Lung microvascular endothelial cell (primary cell): ENCODE data around the gene ENTPD8. TPM values are rescaled to one million over a fixed set of nuclear protein-coding genes. Genes with fewer than 3 reads are reported as not detected.
"Not testable (repeated sequence)": the region's sequence is repeated elsewhere in the genome, so short reads cannot be mapped to it uniquely, and the experiment has no call there.

Source experiments
- DNase-seq, 2 donors: peaks; one replicate each; pipeline versions ENCODE4 v3.0.0 to v3.0.0-alpha.2; 2010; ENCODE audit warnings: low read depth in 2 of 2
- total RNA-seq: library from RNA; depleted of rRNA; stranded (reverse); fragments of >200 nt; gene quantifications from 2 replicates; pipeline ENCODE4 v1.2.1, GENCODE V29; 2014

ENTPD8 gene
- total RNA-seq, 1 donor from 2014 or later, result 0.20 TPM

DNA sequence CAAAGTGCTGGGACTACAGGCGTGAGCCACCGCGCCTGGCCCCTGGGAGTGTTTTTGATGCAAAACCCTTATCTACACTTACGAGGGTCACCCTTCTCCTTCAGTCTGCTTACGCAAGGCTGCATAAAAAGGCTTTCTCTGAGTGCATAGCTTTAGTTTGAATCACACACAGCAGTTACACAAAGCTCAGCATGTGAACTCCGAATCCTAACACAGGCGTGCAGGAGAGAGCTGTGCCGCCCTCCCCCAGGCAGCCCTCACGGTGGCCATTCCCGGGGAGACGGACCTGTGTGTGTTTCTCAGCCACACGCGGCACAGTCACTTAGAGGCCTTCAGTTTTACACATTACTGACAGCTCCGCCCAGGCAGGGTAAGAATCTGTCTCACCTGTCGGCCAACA lies 44.9 kb downstream of the ENTPD8 start:
- no peak for DNase-seq

DNA sequence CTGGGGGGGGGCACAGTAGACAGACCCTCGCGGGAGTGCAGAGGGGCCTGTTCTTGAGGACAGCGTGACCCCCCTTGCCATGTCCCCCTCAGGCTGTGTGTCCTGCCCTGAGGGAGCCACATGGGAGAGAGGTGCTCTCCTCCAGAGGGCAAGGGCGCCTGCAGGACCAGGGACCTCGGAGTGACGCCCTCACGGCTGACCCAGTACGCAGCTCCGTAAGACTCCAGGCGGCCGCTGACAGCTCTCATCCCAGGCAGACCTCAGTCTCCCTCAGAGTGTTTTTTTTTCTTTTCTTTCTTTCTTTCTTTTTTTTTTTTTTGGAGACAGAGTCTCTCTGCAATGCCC lies 45.5 kb downstream of the ENTPD8 start:
- DNase-seq, result no peak

DNA sequence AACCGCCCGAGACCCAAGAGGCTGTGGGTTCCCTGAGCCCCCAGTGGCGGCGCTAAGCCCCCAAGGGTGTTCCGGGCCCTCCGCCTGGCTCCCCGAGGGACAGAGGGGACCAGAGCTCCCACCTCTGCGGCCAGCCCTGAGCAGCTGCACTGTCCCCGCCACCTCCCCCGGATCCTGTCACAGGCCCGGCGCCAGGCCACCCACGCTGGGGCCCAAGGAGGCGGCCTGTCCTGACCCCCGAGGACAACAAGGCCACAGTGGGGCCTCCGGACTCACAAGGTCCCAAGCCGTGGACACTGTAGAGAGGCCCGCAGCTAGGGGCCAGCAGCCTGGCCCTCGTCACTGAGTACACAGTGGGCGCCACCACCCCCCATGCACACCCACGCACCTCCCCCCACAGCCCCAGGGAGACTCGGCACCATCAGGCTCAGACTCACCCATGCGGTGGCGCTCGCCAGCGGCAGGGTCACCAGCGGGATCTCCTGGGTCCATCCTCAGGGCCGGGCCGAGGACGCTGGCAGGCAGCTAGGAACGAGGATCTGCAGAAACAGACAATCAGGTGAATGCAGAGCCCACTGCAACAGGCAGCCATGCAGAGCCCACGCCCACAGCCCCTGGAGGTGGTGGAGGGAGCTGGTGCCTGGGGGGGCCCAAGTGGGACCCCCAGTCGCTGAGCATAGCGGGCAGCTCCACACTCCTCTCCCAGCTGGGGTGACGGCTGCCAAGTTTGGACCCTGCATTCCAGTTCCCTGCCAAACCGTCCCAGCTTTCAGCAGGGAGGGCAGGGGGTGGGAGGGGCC lies 46.1 kb downstream of the ENTPD8 start:
- DNase-seq, result no peak

DNA sequence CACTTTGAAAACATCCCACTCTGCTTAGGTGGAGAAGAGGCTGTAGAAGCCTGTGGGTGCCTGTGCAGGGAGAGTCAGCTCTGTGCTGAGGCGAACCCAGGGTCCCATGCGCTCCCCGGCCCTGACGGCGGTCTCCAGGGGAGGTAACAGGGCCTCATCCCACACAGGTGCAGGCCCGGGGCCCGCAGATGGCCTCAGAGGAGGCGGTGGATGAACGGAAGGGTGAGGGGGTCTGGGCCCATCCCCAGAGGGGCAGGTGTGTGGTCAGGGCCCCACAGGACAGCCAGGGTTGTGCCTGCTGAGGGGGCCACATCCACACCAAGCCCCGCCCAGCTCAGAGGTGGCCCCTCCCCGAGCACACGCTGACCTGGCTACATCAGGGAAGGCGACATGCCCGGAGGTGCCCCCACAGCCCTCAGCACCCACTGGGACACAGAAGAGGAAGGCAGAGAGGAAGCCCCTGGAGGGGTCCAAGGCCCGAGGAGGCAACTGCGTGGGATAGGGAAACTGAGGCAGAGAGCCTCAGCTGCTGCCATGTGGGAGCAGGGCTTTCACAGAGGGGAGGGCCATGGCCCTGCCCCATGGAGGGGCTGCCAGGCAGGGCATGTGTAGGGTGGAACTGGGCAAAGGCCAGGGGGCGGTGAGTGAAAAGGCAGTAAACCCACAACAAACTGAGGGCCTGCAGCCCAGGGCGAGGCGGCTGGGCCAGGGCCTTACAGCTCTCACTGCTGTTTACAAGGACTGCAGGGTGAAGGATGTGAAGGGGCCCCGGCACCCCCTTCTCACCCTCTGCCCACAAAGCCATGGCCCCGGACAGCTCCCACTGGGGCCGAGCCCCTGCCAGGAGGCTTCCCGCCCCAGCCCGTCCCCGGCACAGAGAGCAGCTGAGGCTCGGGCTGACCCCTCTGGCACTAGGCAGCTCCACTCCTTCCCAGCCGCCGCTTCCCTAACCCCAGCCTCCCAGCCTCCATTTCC lies 47.7 kb downstream of the ENTPD8 start:
- DNase-seq, result no peak

DNA sequence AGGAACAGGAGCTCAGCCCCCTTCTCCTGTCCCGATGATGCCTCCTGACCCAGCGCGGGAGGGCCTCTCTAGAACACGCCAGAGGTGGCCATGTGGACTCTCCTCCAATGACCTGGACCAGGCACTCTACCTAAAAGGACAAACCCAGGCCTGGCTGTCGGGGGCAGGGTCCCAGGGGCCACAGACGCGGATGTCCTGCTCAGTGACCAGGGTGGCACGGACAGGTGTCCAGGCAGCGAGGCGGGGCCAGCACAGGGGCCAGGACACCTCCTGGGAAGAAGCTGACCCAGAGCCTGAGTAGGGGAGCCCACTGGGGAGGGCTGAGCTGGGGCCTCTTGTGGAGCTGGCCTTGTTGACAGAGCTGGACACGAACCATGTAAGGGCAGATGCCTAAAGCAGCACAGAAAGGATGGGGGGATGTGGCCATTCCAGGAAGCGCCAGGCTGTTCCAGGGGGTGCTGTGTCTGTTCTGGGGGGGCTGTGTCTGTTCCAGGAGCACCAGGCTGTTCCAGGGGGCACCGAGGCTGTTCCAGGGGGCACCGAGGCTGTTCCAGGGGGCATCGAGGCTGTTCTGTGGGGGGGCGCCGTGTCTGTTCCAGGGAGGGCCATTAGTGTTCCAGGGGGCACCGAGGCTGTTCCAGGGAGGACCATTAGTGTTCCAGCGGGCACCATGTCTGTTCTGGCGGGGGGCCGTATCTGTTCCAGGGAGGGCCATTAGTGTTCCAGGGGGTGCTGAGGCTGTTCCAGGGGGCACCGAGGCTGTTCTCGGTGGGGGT lies 48.7 kb downstream of the ENTPD8 start:
- DNase-seq, result no peak

DNA sequence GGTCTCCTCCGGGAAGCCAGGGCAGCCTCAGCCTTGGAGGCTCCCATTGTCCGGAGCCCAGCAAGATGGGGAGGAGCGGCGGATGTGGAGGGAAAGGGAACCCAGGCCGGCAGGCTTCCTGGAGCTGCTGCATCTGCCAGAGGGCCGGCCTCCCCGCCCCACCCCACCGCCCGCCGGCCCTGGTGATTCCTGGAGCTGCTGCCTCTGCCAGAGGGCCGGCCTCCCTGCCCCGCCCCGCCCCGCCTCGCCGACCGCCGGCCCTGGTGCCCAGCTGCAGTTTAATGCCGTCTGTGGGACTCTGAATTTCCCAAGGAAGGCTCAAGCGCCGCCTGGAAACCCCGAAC lies 49.8 kb downstream of the ENTPD8 start:
- peak; percentile 79 to 83 for DNase-seq

DNA sequence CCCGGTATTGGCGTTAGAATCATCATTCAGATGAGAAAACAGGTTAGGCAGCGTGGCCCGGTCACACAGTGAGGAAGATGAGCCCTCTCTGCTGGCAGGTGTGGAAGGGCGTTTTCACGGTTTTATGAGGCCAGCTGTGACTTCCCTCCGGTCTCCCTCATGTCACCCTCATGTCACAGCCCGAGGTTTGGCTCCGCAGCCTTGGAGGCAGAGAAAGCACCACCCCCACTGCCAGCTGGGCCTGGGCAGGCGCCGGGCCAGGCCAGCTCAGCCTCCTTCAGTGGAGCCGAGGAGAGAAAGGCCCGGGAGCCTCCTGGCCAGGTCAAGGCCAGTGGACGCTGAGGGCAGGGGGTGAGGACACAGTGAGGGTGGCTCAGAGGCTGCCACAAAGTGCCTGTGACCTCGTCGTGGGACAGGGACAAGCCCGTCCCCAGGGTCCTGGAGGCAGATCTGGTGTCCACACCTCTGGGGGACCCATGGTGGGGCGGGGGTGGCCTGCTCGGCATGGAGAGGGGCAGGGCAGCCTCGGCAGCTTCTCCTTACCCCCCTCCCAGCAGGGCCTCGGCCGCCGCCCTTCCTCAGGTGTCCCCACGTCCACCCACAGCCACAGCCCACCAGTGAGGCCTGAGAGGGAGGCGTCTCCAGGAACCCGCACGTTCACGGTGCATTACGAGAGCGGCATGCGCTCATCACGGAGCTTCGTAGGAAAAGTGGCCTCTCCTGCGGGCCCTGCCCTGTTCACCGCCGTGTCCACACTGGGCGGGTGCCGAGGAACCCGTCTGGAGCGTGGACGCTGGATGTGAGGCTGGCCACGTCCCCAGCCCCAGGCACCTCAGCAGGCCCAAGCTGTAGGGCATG lies 50.4 kb downstream of the ENTPD8 start:
- peak in 1 of 2 donors; percentile 48 for DNase-seq

DNA sequence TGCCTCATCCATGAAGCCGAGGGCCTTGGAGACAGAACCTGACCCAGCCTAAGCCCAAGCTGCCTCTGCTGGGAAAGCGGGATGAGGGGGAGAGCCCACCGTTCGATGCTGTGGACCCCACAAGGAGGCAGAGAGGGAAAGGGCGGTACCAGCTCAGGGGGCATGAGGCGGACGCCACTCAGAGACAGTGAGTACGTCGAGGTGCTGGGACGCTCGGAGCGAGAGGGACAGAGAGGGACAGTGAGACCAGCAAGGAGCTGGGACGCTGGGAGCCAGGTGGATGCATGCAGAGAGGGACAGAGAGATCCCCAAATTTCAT lies 51.8 kb downstream of the ENTPD8 start:
- no peak for DNase-seq

DNA sequence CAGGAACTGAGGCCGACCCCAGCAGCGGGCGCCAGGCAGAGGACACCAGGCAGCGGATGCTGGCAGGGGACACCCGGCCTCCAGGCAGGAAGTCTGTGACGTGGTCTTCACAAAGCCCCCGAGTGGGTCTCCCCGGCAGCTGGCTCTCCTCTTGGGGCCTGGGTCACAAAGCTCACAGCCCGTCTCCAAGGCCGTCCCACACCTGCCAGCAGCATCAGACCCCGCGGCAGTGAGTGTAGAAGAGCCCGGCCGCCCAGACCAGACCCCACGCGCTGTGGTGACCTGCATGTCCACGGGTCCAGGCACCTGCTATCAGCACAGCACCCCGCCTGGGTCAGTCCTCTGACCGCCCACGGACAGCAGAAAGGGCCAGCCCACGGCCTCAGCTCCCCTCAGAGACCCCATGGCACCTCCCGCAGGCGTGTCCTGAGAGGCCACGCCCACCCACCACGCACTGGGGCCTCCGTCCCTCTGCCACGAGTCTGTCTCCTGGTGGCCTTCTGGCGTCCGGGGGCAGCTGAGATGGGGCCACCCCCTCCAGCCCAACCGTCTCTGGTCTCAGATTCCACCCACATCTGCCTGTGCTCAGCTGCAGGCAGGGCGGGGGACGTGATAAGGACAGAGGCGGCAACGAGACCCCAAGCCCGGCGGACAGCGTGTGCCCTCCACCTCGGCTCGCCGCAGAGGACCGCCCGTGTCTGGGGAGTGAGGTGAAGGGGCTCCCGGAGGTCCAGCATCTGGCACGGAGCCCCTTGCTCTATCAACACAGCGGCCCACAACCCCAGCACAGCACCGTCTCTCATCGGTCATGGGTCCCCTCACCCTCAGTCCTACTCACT lies 52.3 kb downstream of the ENTPD8 start:
- no peak for DNase-seq

DNA sequence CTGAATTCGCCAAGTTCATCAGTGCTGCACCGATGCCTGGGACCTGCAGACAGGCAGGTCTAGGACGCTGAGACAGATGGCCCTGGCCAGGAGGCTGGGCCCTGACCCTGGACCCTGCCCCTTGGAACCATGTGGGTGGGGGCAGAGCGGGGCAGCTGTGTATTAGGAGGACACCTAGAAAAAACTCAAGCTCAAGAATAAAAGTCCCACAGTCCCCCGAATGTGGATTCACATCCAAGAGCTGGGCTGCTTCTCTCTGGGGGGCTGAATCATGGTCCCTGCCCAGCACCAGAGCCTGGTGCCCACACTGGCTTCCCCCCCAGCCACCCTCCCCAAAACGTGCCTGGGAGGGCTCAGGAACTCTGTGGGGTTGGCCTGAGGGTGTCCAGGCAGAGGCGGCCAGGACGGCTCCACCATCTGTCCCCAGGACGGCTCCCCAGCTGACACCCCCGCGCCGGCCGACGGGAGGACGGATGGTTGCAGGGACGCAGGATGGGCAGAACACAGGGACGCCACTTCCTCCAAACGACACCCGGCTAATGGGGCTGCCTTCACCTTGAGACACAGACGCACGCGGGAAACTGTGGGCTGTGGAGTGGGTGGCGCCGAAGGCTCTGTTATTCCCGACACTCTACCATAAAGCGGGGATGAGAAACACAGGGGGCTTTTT lies 53.1 kb downstream of the ENTPD8 start:
- DNase-seq, result no peak

DNA sequence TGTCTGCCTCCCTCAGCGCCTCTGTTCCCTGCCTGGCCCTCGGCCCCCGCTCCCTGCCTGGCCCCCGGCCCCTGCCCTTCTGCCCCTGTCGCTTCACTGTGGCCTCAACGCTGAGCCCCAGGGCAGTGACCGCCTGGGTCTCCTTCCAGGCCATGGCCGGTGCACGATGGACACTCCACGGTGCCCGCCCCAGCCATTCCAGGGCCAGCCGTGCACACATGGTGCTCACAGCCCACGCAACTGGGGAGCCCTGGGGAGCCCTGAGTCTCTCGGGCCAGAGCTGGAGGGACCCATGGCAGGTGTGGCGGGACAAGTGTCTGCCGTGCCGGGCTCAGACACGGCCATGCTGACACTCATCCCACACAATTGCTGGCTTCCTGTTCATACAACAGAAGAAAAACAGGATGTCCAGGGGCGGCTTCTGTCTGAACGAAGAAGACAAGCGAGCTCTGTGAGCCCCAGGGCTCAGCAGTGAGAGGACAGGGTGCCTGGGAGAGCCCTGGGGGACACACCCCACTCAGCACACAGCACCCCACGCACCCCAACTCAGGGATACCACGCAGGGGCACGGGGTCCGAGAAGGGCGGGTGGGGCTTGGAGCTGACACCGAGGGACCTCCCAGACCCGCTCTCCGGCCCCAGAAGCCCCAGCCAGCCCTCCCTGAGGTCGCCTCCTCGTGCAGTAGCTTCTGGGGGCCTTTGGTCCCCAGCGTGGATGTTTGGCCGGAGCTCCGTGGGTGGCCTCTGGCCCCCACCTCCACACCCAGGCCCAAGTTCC lies 53.9 kb downstream of the ENTPD8 start:
- peak; percentile 84 to 86 for DNase-seq

DNA sequence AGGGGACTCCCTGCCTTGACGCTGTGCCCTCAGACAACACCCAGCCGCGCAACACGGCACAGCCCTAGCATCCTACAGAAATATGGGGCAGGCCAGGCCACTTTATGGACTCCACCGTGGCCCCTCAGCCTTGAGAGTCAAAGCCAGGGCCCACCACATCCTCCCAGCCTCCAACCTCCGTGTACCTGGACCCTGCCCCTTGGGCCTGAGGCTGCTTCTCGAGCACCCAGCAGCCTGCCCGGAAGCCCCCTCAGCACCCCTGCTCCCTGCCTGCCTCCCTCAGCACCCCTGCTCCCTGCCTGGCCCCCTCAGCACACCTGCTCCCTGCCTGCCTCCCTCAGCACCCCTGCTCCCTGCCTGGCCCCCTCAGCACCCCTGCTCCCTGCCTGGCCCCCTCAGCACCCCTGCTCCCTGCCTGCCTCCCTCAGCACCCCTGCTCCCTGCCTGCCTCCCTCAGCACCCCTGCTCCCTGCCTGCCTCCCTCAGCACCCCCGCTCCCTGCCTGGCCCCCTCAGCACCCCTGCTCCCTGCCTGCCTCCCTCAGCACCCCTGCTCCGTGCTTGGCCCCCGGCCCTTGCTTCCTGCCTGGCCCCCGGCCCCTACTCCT lies 54.5 kb downstream of the ENTPD8 start:
- not testable (repeated sequence) for DNase-seq

DNA sequence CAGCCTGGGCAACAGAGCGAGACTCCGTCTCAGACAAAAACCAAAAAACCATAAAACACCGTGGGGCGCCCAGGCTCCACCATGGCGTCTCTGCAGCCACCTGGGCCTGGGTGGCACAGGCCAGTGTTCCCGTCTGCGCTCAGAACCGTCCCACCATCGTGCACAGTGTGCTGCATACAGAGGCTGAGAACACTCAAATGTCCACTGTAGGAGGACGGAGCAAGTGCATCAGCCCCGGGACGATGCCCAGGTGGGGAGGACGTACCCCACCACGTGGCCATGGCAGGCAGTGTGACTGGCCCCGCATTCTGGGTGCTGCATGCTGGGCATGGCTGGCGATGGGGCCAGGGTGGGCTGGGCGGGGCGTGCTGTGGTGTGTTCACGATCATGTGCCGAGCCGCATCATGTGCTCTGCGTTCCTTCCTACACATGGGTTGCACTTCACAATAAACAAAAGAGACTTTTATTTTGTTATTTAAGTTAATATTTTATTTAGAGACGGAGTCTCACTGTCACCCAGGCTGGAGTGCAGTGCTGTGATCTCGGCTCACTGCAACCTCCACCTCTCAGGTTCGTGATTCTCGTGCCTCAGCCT lies 56.0 kb downstream of the ENTPD8 start:
- DNase-seq, result no peak

Other genes starting within 250 kb of the ENTPD8 start
- gene TPRN, start 240.6 kb downstream of the ENTPD8 start, total RNA-seq, result 2.6 TPM in 2 replicates
- gene TMEM203, start 235.7 kb downstream of the ENTPD8 start, total RNA-seq, result 19.6 and 26.0 TPM in 2 replicates
- 2.2 and 2.4 TPM in 2 replicates for gene NDOR1, start 235.7 kb downstream of the ENTPD8 start, total RNA-seq
- gene RNF208, start 219.1 kb downstream of the ENTPD8 start, total RNA-seq, result 0.22 TPM in 1 of 2 replicates, not detected in the other
- under 0.01 and 0.20 TPM in 2 replicates for gene CYSRT1, start 216.2 kb downstream of the ENTPD8 start, total RNA-seq
- under 0.01 TPM in 1 of 2 replicates, not detected in the other for gene RNF224, start 213.9 kb downstream of the ENTPD8 start, total RNA-seq
- gene SLC34A3, start 210.5 kb downstream of the ENTPD8 start, total RNA-seq, result not detected in 2 replicates
- 103 and 110 TPM in 2 replicates for gene TUBB4B, start 200.1 kb downstream of the ENTPD8 start, total RNA-seq
- gene STPG3, start 190.1 kb downstream of the ENTPD8 start, total RNA-seq, result not detected in 2 replicates
- 42.9 and 43.7 TPM in 2 replicates for gene NELFB, start 186.0 kb downstream of the ENTPD8 start, total RNA-seq
- gene TOR4A, start 163.6 kb downstream of the ENTPD8 start, total RNA-seq, result 21.4 and 21.8 TPM in 2 replicates
- 18.7 and 28.3 TPM in 2 replicates for gene NRARP, start 139.1 kb downstream of the ENTPD8 start, total RNA-seq
- 7.8 and 18.7 TPM in 2 replicates for gene EXD3, start 18.2 kb downstream of the ENTPD8 start, total RNA-seq
- 0.87 and 2.0 TPM in 2 replicates for gene NOXA1, start 18.0 kb downstream of the ENTPD8 start, total RNA-seq
- 11.6 and 15.3 TPM in 2 replicates for gene NSMF, start 18.0 kb upstream of the ENTPD8 start, total RNA-seq
- gene PNPLA7, start 109.0 kb upstream of the ENTPD8 start, total RNA-seq, result 0.44 and 0.79 TPM in 2 replicates
- gene MRPL41, start 110.5 kb upstream of the ENTPD8 start, total RNA-seq, result 48.4 and 72.4 TPM in 2 replicates
- 10.9 and 15.7 TPM in 2 replicates for gene DPH7, start 137.6 kb upstream of the ENTPD8 start, total RNA-seq
- gene ZMYND19, start 149.2 kb upstream of the ENTPD8 start, total RNA-seq, result 11.1 and 13.5 TPM in 2 replicates
- gene ARRDC1, start 164.3 kb upstream of the ENTPD8 start, total RNA-seq, result 19.4 and 28.0 TPM in 2 replicates
- gene EHMT1, start 177.6 kb upstream of the ENTPD8 start, total RNA-seq, result 29.4 and 46.2 TPM in 2 replicates